Stimulated activated CD8-positive, alpha-beta memory T cell treated with anti-CD3 and anti-CD28 coated beads, Interleukin-15, amount 100 ng/mL, for 48 hours (primary cell): ENCODE measurements around the gene SPSB1.

Experiments used
- DNase-seq, 2 donors: peaks; one replicate each; pipeline ENCODE4 v3.0.0-alpha.2; 2020; ENCODE audit warnings: low read depth in 2 of 2

Gene SPSB1

GRCh38 chr1:9260059-9260766 is 32.5 kb upstream of the SPSB1 start:
- no peak for DNase-seq

- no peak for DNase-seq
Observed at GRCh38 chr1:9261496-9261895, 31.2 kb upstream of the SPSB1 start.

DNA sequence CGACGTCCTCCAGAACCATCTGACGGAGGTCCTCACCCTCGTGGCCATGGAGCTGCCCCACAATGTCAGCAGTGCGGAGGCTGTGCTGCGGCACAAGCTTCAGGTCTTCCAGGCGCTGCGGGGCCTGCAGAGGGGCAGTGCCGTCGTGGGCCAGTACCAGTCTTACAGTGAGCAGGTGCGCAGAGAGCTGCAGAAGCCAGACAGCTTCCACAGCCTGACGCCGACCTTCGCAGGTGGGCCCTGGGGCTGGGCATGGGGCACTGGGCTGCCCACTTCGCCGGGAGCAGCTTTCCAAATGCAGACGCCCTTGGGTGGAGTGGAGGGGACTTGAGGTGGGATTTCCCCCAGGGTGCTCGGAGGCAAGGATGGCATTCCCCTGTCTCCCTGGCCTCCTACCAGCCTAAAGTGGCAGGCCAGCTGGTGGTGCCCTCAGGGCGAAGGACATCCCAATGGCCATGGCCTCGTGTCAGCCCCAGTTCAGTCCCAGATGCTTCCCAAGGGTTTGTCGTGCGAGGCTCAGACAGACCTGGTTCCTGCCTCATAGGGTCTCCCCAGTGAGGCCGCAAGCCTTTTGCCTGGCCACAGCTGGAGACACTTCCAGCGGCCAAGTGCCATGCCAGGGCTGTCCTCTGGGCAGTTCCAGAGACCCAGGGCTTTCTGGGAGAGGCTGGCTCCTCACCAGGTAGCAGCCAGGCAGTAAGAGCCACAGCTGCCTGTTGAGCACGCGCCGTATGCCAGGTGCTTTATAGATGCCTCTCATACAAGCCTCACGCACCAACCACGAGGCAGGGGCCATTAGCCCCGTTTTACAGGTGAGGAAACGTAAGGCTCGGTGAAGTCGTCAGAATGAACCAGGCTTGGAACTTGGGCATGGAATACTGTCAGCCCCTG is 30.4 kb upstream of the SPSB1 start:
- no peak for DNase-seq

DNA sequence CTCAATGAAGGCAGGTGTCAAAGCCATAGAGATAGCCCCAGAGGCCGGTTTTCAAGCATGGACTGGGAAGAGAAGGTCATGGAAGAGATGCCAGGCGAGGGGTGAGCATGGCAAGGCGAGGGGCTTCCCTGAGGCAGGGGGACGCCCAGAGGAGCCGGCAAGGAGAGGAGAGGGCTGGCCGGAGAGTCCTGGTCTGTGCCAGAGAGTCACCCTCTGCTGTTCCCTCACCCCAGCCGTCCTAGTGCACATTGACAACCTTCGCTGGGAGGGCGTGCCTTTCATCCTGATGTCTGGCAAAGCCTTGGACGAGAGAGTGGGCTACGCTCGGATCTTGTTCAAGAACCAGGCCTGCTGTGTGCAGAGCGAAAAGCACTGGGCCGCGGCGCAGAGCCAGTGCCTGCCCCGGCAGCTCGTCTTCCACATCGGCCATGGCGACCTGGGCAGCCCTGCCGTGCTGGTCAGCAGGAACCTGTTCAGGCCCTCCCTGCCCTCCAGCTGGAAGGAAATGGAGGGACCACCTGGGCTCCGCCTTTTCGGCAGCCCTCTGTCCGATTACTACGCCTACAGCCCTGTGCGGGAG is 29.3 kb upstream of the SPSB1 start:
- no peak for DNase-seq

- no peak for DNase-seq
Observed at GRCh38 chr1:9263984-9264872, 28.5 kb upstream of the SPSB1 start.

DNA sequence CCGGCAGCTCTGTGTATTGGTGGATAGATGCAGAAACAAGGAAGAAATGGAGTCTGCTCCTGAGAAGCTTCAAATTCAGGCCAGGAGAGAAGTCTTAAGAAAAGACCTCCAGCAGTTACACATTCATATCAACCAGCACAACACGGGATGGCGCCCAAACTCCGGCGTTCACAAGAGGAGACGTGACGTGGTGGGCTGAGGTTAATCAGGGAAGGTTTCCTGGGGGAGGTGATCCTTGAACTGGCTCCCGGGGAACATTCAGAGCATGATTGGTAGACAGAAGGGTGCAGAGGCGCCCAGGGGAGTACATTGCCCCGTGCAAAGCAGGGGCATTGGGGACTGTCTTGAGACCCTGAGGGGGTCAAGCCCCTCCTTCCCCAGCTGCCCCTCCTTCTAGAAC is 27.7 kb upstream of the SPSB1 start:
- no peak for DNase-seq

GRCh38 chr1:9265968-9266367 is 26.7 kb upstream of the SPSB1 start:
- DNase-seq, result no peak

DNA sequence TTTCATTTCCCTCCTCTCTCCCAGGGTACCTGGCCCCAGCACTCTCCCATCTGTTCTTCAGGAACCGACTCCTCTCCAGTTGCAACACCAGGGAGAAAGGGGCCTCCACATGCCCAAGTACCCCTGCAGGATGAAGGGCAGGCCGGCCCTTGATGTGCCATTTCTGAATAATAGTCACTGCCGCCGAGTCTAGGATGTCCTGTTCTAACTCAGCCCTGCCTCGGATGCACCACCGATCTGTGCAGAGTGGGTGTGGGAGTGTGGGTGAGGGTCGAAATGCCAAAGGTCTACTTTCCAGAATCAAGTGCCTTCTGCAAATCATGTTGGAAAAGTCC is 25.4 kb upstream of the SPSB1 start:
- DNase-seq, result no peak

DNA sequence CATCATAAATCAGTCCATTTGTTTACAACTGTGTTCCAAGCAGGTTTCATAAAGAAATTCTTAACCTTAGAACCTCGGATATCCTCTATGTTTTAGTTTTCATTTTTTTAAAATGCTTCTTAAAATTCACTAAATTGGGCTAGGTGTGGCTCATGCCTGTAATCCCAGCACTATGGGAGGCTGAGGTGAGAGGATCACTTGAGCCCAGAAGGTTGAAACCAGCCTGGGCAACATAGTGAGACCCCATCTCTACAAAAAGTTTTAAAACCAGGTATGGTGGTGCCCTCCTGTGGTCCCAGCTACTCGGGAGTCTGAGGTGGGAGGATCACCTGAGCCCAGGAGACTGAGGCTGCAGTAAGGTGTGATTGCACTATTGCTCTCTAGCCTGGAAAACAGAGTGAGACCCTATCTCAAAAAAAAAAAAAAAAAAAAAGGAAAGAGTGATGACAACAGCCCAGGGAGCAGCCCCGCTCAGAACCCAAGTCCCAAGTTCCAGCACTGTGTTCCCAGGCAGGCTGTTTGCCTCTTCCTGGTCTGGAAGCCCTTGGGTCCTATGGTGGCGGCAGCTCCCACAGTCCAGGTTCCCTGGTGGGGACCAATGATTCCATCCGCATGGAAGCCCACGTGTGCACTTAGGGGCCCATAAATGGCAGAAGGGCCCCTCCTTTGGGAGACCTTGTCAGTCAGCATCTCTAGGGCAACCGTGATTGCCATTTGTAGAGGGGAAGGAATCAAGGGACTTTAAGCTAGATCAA is 24.7 kb upstream of the SPSB1 start:
- no peak for DNase-seq

- DNase-seq, result no peak
Observed at GRCh38 chr1:9269078-9269501, 23.6 kb upstream of the SPSB1 start.

- DNase-seq, result no peak
Observed at GRCh38 chr1:9269721-9270120, 23.0 kb upstream of the SPSB1 start.

- DNase-seq, result no peak
Observed at GRCh38 chr1:9270290-9270883, 22.3 kb upstream of the SPSB1 start.

- DNase-seq, result no peak
Observed at GRCh38 chr1:9271283-9271682, 21.4 kb upstream of the SPSB1 start.

DNA sequence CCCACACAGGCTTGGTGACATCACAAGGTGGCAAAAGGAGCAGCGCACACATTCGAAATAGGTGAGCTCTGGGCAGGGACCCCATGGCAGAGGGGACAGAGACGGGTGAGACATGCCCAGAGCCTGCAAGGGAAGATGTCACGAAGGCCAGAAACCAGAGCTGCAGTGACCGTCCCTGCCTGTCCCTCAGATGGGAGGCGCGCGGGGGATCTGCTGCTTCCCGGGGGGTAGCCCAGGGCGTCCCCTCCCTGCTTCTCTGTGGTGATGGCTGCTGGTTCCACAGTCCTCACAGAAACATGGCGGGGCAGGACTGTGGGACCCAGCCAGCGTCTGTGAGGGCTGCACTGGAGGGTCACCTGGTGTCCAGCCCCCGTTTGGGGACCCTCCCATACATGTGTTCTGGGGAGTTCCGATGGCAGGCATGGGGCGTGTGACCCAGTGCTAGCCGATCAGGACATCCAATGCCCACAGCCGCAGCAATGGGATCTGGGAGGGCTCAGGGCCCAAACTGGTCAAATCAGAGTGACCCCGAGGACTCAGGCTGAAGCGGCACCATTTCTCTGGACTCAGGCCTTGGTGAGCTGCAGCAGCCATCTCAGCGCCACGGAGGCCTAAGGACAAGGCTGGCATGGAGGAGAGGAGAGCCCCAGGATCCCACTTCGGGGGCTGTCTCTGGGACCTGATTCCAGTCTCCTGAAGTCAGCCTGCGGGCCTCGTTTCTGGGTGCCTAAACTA is 20.7 kb upstream of the SPSB1 start:
- no peak for DNase-seq

DNA sequence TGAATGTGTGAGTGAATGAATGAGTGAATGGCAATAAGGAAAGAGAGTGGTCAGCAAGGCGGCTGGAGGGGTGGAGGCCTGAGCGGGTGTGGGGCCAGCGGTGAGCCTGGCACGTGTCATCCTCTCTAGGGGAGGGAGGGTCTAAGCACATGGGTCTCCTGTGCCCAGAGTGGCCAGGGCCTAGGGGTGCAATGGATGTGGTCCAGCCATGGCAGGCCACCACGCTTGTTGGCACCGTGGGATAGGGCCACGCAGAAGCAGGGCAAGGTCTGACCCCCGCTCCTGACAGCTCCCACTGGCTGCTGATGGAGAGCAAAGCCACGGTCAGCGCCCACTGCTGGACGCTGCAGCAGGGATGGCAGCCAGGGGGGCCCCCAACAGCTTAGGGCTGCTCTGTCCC is 19.5 kb upstream of the SPSB1 start:
- no peak for DNase-seq

GRCh38 chr1:9275161-9275560 is 17.5 kb upstream of the SPSB1 start:
- no peak for DNase-seq

GRCh38 chr1:9275567-9276034 is 17.1 kb upstream of the SPSB1 start:
- DNase-seq, result peak; percentile 67 to 87

DNA sequence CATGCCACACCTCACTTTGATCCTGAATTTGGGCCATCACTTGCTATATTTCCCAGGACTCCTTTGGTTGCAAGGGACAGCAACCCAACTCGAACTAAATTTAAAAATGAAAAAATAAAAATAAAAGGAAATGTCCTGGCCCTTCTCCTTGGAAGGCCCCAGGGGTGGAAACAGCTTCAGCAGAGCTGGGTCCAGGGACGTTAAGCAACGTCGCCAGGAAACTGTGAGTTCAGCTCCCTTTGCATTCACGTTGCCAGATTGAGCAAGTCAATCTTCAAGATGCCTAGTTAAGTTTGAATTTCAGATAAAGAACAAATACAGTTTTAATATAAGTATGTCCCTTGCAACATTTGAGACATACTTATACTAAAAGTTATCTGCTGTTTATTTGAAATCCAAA is 14.6 kb upstream of the SPSB1 start:
- no peak for DNase-seq

DNA sequence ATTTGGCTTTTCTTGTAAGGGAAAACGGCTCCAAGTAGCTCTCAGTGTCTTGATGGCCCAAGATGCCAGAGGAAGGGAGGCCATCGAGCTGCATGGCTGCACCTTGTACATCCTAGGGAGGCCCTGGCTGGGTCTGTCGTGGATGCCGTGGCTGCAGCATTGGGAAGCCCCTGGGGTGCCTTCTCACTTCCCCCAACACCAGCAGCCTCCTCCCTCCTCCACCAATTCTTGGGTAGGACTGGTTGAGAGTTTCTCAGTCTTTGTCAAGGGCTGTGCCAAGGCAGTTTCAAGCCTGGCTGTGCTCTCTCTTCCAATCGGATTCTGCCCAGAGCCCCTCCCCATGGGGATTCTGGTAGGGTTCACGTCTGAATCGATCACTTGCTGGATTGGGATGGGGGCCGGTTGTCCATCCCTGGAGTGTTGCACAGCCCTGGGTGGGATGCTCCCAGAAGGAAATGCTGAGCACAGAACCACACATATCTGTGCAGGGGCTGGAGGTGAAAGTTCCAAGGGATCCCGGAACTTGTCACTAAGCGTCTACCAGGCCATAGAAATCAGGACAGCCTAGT is 14.0 kb upstream of the SPSB1 start:
- no peak for DNase-seq
